H9 (cell line): ENCODE results near the gene ZNF784. TPM values are rescaled to one million over a fixed set of nuclear protein-coding genes. Genes with fewer than 3 reads are reported as not detected.

Experiments
- DNase-seq: peaks from one replicate; pipeline ENCODE4 v3.0.0-alpha.2; 2017
- H2AFZ ChIP-seq: one replicate; pipeline ENCODE4 v1.6.1; 2013; ENCODE audit warnings: mild to moderate bottlenecking, low read length, control low read depth, moderate library complexity
- H2AK5ac ChIP-seq: 2 replicates; pipeline ENCODE4 v1.6.1; 2013; ENCODE audit warnings: low read length, control low read depth, mixed read lengths; ENCODE audit not compliant: insufficient read length
- H2BK120ac ChIP-seq: one replicate; pipeline ENCODE4 v1.6.1; 2013; ENCODE audit warnings: low read depth, mild to moderate bottlenecking, low read length, control low read depth, inconsistent platforms; ENCODE audit not compliant: poor library complexity, severe bottlenecking
- H2BK12ac ChIP-seq: 2 replicates; pipeline ENCODE4 v1.6.1; 2013; ENCODE audit warnings: low read length, control low read depth, mixed read lengths, low read depth; ENCODE audit not compliant: insufficient read length
- H2BK15ac ChIP-seq: 2 replicates; pipeline ENCODE4 v1.6.1; 2013; ENCODE audit warnings: low read depth, low read length, control low read depth
- H2BK20ac ChIP-seq: one replicate; pipeline ENCODE4 v1.6.1; 2013; ENCODE audit warnings: low read depth, mild to moderate bottlenecking, low read length, control low read depth, inconsistent platforms; ENCODE audit not compliant: poor library complexity, severe bottlenecking
- H2BK5ac ChIP-seq: 2 replicates; pipeline ENCODE4 v1.6.1; 2013; ENCODE audit warnings: low read length, control low read depth, mixed read lengths; ENCODE audit not compliant: insufficient read length
- H3K14ac ChIP-seq: 2 replicates; pipeline ENCODE4 v1.6.1; 2013; ENCODE audit warnings: low read length, control low read depth; ENCODE audit not compliant: insufficient read depth
- H3K18ac ChIP-seq: 2 replicates; pipeline ENCODE4 v1.6.1; 2013; ENCODE audit warnings: low read depth, mild to moderate bottlenecking, mixed read lengths, low read length, control low read depth; ENCODE audit not compliant: insufficient read length
- H3K23ac ChIP-seq: 2 replicates; pipeline ENCODE4 v1.6.1; 2013; ENCODE audit warnings: low read length, control low read depth, mixed read lengths, low read depth; ENCODE audit not compliant: insufficient read length
- H3K23me2 ChIP-seq: 2 replicates; pipeline ENCODE4 v1.6.1; 2013; ENCODE audit warnings: low read depth, mild to moderate bottlenecking, mixed read lengths, low read length, control low read depth; ENCODE audit not compliant: insufficient read length, poor library complexity, severe bottlenecking
- H3K27ac ChIP-seq: 2 replicates; pipeline ENCODE4 v1.5.1; 2013; ENCODE audit warnings: low read length, control low read depth, mixed read lengths, low read depth; ENCODE audit not compliant: insufficient read length
- H3K27me3 ChIP-seq: 2 replicates; pipeline ENCODE4 v1.6.1; 2013; ENCODE audit warnings: low read length, control low read depth, inconsistent platforms; ENCODE audit not compliant: insufficient read depth
- H3K4ac ChIP-seq: 2 replicates; pipeline ENCODE4 v1.6.1; 2013; ENCODE audit warnings: low read depth, mild to moderate bottlenecking, control low read depth, inconsistent platforms, low read length, moderate library complexity
- H3K4me1 ChIP-seq: 2 replicates; pipeline ENCODE4 v1.6.1; 2013; ENCODE audit warnings: low read length, control low read depth, inconsistent platforms; ENCODE audit not compliant: insufficient read depth
- H3K4me2 ChIP-seq: 2 replicates; pipeline ENCODE4 v1.6.1; 2013; ENCODE audit warnings: low read length, control low read depth, mixed read lengths; ENCODE audit not compliant: insufficient read length, insufficient read depth
- H3K56ac ChIP-seq: 2 replicates; pipeline ENCODE4 v1.6.1; 2013; ENCODE audit warnings: low read depth, mild to moderate bottlenecking, mixed read lengths, low read length, control low read depth; ENCODE audit not compliant: insufficient read length
- H3K79me1 ChIP-seq: 2 replicates; pipeline ENCODE4 v1.6.1; 2013; ENCODE audit warnings: low read depth, mild to moderate bottlenecking, moderate library complexity, low read length, control low read depth, inconsistent platforms; ENCODE audit not compliant: insufficient read depth, poor library complexity, severe bottlenecking
- H3K79me2 ChIP-seq: 2 replicates; pipeline ENCODE4 v1.6.1; 2013; ENCODE audit warnings: low read length, control low read depth, inconsistent platforms; ENCODE audit not compliant: insufficient read depth
- H3K9ac ChIP-seq: 2 replicates; pipeline ENCODE4 v1.6.1; 2013; ENCODE audit warnings: low read length, control low read depth, mixed read lengths; ENCODE audit not compliant: insufficient read length; ENCODE audit errors: extremely low read depth
- H3K9me3 ChIP-seq: one replicate; pipeline ENCODE4 v1.6.1; 2013; ENCODE audit warnings: low read depth, low read length, inconsistent platforms; ENCODE audit not compliant: control insufficient read depth
- H3T11ph ChIP-seq: one replicate; pipeline ENCODE4 v1.6.1; 2013; ENCODE audit warnings: mild to moderate bottlenecking, low read length, control low read depth, inconsistent platforms
- H4K20me1 ChIP-seq: one replicate; pipeline ENCODE4 v1.6.1; 2013; ENCODE audit not compliant: control insufficient read depth, insufficient read length, insufficient read depth
- H4K5ac ChIP-seq: 2 replicates; pipeline ENCODE4 v1.6.1; 2013; ENCODE audit warnings: low read depth, mild to moderate bottlenecking, mixed read lengths, low read length, control low read depth; ENCODE audit not compliant: insufficient read length
- H4K8ac ChIP-seq: replicated peaks from 2 replicates; pipeline ENCODE4 v1.6.1; 2013; ENCODE audit warnings: low read length, control low read depth, mixed read lengths, low read depth; ENCODE audit not compliant: insufficient read length
- H4K91ac ChIP-seq: 2 replicates; pipeline ENCODE4 v1.6.1; 2013; ENCODE audit warnings: low read depth, mild to moderate bottlenecking, moderate library complexity, mixed read lengths, low read length, control low read depth; ENCODE audit not compliant: insufficient read length
- H3K27ac Mint-ChIP-seq, 3 experiments: 2 replicates in 2 of 3; 3 replicates in 1 of 3; pipeline ENCODE4 v1.8.0; 2020 to 2021; ENCODE audit warnings: mixed read lengths in 3 of 3, mild to moderate bottlenecking in 1 of 3, moderate library complexity in 1 of 3
- H3K27me3 Mint-ChIP-seq: 2 replicates; pipeline ENCODE4 v1.8.0; 2021; ENCODE audit warnings: low read depth, mild to moderate bottlenecking, moderate library complexity, mixed read lengths
- H3K36me3 Mint-ChIP-seq, 3 experiments: 2 replicates in 2 of 3; 3 replicates in 1 of 3; pipeline ENCODE4 v1.8.0; 2020 to 2021; ENCODE audit warnings: low read depth in 3 of 3, mixed read lengths in 3 of 3; ENCODE audit not compliant: insufficient read depth in 1 of 3
- H3K4me1 Mint-ChIP-seq, 2 experiments: 2 replicates each; pipeline ENCODE4 v1.8.0; 2020; ENCODE audit warnings: mixed read lengths in 2 of 2
- H3K4me3 Mint-ChIP-seq, 2 experiments: 2 replicates in 1 of 2; 3 replicates in 1 of 2; pipeline ENCODE4 v1.8.0; 2020 to 2021; ENCODE audit warnings: mild to moderate bottlenecking in 2 of 2, mixed read lengths in 2 of 2, moderate library complexity in 1 of 2
- H3K9me3 Mint-ChIP-seq, 2 experiments: 2 replicates in 1 of 2; 3 replicates in 1 of 2; pipeline ENCODE4 v1.8.0; 2020; ENCODE audit warnings: mild to moderate bottlenecking in 2 of 2, mixed read lengths in 2 of 2, moderate library complexity in 1 of 2
- CTCF ChIP-seq: fragments of 200-600 bp; sonication (generic); conservative IDR thresholded peaks from 3 replicates; pipeline ENCODE4 v1.8.0; 2021; ENCODE audit warnings: antibody characterized with exemption, mild to moderate bottlenecking
- WGBS: extraction: QIAGEN DNeasy Blood & Tissue Kit; methylation state at CpG from one replicate; pipeline ENCODE4 v1.1.7; 2013; ENCODE audit warnings: missing lambda C conversion rate, low lambda C conversion rate, mixed read lengths; ENCODE audit not compliant: insufficient read length; ENCODE audit errors: extremely low coverage; 5-methylcytosine and 5-hydroxymethylcytosine counted together
- total RNA-seq: library from RNA; stranded (reverse); gene quantifications from 2 replicates; pipeline ENCODE4 v1.2.1, GENCODE V29; 2021

The ZNF784 gene
- total RNA-seq, 1 experiment from 2014 or later: 10.7 TPM

GRCh38 chr19:55600662-55601028, 23.7 kb downstream of the ZNF784 start:
- Histone ChIP-seq H2BK5ac (no peak overlapping the region), H4K5ac (no peak overlapping the region), H3K23me2 (peaks cover 4% of the 10 kb centered on the region), H2BK15ac (no peak overlapping the region), H2AFZ (no peak overlapping the region), H3K4me2 (peak overlapping the region; percentile 75), H2BK12ac (no peak overlapping the region), H2BK20ac (no peak overlapping the region), H4K8ac (no peak overlapping the region), H2BK120ac (no peak overlapping the region), H3K4me1 (peaks cover 2% of the 10 kb centered on the region; the same call in 1 of the 2 replicates), H3K56ac (no peak overlapping the region), H3K27me3 (no peaks in the 10 kb centered on the region), H3T11ph (no peak overlapping the region), H4K20me1 (no peaks in the 10 kb centered on the region), H3K27ac (no peak overlapping the region), H3K18ac (peak overlapping the region; percentile 54), H3K14ac (no peak overlapping the region), H2AK5ac (no peak overlapping the region), H3K9me3 (no peaks in the 10 kb centered on the region), H4K91ac (no peak overlapping the region), H3K4ac (no peak overlapping the region), H3K23ac (no peak overlapping the region), H3K79me2 (no peaks in the 10 kb centered on the region), H3K9ac (peak overlapping the region; percentile 33), H3K79me1 (no peaks in the 10 kb centered on the region)
- H3K36me3 Mint-ChIP-seq: peaks cover 15 to 21% (median 18%) of the 10 kb centered on the region in 3 experiments; a peak in 6 of 7 replicates
- WGBS: no CpG with 5 or more reads among the region's 15 CpGs
- no peak for TF ChIP-seq CTCF
- no peaks in the 10 kb centered on the region for H3K27me3 Mint-ChIP-seq
- no peak for DNase-seq
- no peak overlapping the region; a peak in 1 of 7 replicates for H3K27ac Mint-ChIP-seq
- peak overlapping the region; percentile 57 to 78 for H3K4me3 Mint-ChIP-seq
- H3K9me3 Mint-ChIP-seq: peaks cover 2 to 4% of the 10 kb centered on the region in 2 experiments; a peak in 2 of 5 replicates
- peaks cover 29 to 39% of the 10 kb centered on the region in 2 experiments for H3K4me1 Mint-ChIP-seq
